Body of pancreas (tissue), 4 donors: ENCODE data around the gene EML6. TPM values are rescaled to one million over a fixed set of nuclear protein-coding genes. Genes with fewer than 3 reads are reported as not detected.

Experiments used
- ATAC-seq: fragments of 150-250 bp; one replicate; pipeline ENCODE4 v1.9.1; 2016
- DNase-seq, 4 donors: peaks; one replicate each; pipeline ENCODE4 v3.0.0-alpha.2; 2019
- H3K27ac ChIP-seq, 4 donors: fragments of 200-600 bp; sonication (generic); 1 replicate in 3 of 4; 2 replicates in 1 of 4; pipeline versions ENCODE4 v1.5.1 to v1.6.1; 2016 to 2019; ENCODE audit warnings: mild to moderate bottlenecking in 1 of 4, mixed read lengths in 1 of 4, moderate library complexity in 1 of 4
- H3K27me3 ChIP-seq, 2 donors: fragments of 200-600 bp; sonication (generic); one replicate each; pipeline ENCODE4 v1.6.0; 2016; ENCODE audit warnings: mild to moderate bottlenecking in 1 of 2
- H3K36me3 ChIP-seq, 2 donors: fragments of 200-600 bp; sonication (generic); replicated peaks in 1 of 2; 2 replicates each; pipeline ENCODE4 v1.5.1; 2016; ENCODE audit warnings: low read depth in 2 of 2; ENCODE audit not compliant: insufficient read depth in 1 of 2
- H3K4me1 ChIP-seq: fragments of 200-600 bp; sonication (generic); one replicate; pipeline ENCODE4 v1.6.0; 2016
- H3K4me3 ChIP-seq, 2 donors: fragments of 200-600 bp; sonication (generic); 1 replicate in 1 of 2; 2 replicates in 1 of 2; pipeline ENCODE4 v1.5.1; 2016 to 2019
- H3K9me3 ChIP-seq, 3 donors: fragments of 200-600 bp; sonication (generic); 1 replicate in 2 of 3; 2 replicates in 1 of 3; pipeline ENCODE4 v1.5.1; 2016
- CTCF ChIP-seq, 7 experiments: fragments of 450-650 bp in 4 of 7; fragments of 200-600 bp in 3 of 7; sonication (generic) in 3 of 7; IDR thresholded peaks; one replicate each; pipeline ENCODE4 v1.5.1; 2016 to 2019; ENCODE audit warnings: antibody characterized with exemption in 7 of 7
- POLR2A ChIP-seq, 3 donors: fragments of 450-650 bp; IDR thresholded peaks; one replicate each; pipeline ENCODE4 v1.6.1; 2016; ENCODE audit warnings: antibody characterized with exemption in 3 of 3, mild to moderate bottlenecking in 2 of 3
- WGBS, 2 donors: methylation state at CpG; one replicate each; pipeline ENCODE4 v1.1.5; 2017; 5-methylcytosine and 5-hydroxymethylcytosine counted together
- intact Hi-C: fragments of 100-400 bp; cut with DNase I; formaldehyde crosslinking; loops from one replicate; pipeline ENCODE4 v1.15.1; 2023
- total RNA-seq, 2 donors: library from RNA; depleted of rRNA; stranded (reverse); fragments of >200 nt; gene quantifications; one replicate each; pipeline ENCODE4 v1.1.0, GENCODE V29; 2016

Gene EML6
- total RNA-seq, 2 donors from 2014 or later: 2.3 to 2.6 TPM

GRCh38 chr2:54845514-54845913, 122.1 kb downstream of the EML6 start:
- Histone ChIP-seq H3K4me3 (no peak overlapping the region), H3K36me3 (no peaks in the 10 kb centered on the region), H3K9me3 (no peaks in the 10 kb centered on the region), H3K27ac (no peak overlapping the region), H3K27me3 (no peaks in the 10 kb centered on the region), H3K4me1 (no peaks in the 10 kb centered on the region)
- ATAC-seq (no peak), DNase-seq (no peak)
- 61 to 67% methylated on average over 2 of the region's 2 CpGs for WGBS, 2 donors
- intact Hi-C loops: no loop called here
- TF ChIP-seq POLR2A (IDR thresholded peaks at IDR 0.05): no peak
- TF ChIP-seq CTCF (IDR thresholded peaks at IDR 0.05): no peak

- WGBS, 2 donors: 89 to 90% methylated on average over 8 of the region's 8 CpGs
- Histone ChIP-seq H3K27ac (no peak overlapping the region), H3K4me3 (no peak overlapping the region), H3K9me3 (no peaks in the 10 kb centered on the region), H3K36me3 (no peaks in the 10 kb centered on the region), H3K27me3 (no peaks in the 10 kb centered on the region), H3K4me1 (no peaks in the 10 kb centered on the region)
- ATAC-seq (no peak), DNase-seq (no peak)
- TF ChIP-seq CTCF (IDR thresholded peaks at IDR 0.05) (no peak), POLR2A (IDR thresholded peaks at IDR 0.05) (no peak)
- intact Hi-C loops: no loop called here
Measured at GRCh38 chr2:54850171-54851122, 127.0 kb downstream of the EML6 start.

DNA sequence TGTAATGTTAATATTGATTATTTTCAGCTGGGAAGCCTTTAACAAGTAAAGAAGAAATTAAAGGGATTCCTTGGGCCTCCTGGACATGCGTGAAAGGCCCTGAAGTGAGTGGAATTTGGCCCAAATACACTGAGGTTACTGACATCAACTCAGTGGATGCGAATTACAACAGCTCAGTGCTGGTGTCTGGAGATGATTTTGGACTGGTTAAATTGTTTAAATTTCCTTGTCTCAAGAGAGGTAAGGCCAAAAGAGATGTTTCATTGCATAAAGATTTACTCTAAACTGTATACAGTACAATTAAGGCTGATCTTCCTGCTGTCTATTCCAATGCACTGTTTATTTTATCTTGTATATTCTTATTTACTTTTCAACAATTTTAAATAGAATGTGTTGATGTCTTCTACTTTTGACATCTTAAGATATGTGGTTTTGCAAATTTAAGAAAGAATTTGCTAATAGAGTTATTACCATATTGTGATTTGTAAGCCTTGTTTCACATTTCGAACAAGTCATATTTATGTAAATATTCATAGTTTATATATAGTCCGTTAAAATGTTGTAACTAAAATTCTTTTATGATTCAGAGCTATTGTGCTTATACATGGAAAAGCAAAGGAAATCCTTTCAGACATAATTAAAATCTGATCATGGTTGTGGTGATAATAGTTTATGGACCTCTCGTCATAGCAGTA, 130.3 kb downstream of the EML6 start:
- no peaks in the 10 kb centered on the region for H3K36me3 ChIP-seq
- H3K4me1 ChIP-seq: no peaks in the 10 kb centered on the region
- intact Hi-C loops: no loop called here
- DNase-seq (no peak), ATAC-seq (no peak)
- H3K27ac ChIP-seq: no peak overlapping the region
- WGBS, 2 donors: 93 to 94% methylated on average over 5 of the region's 5 CpGs
- TF ChIP-seq CTCF (IDR thresholded peaks at IDR 0.05) (no peak), POLR2A (IDR thresholded peaks at IDR 0.05) (no peak)
- no peak overlapping the region for H3K4me3 ChIP-seq
- H3K9me3 ChIP-seq: no peaks in the 10 kb centered on the region
- no peaks in the 10 kb centered on the region for H3K27me3 ChIP-seq

- no peaks in the 10 kb centered on the region for H3K4me1 ChIP-seq
- H3K4me3 ChIP-seq: no peak overlapping the region
- intact Hi-C loops: no loop called here
- H3K9me3 ChIP-seq: no peaks in the 10 kb centered on the region
- TF ChIP-seq CTCF (IDR thresholded peaks at IDR 0.05) (no peak), POLR2A (IDR thresholded peaks at IDR 0.05) (no peak)
- H3K36me3 ChIP-seq: no peaks in the 10 kb centered on the region
- ATAC-seq (no peak), DNase-seq (no peak)
- no peaks in the 10 kb centered on the region for H3K27me3 ChIP-seq
- H3K27ac ChIP-seq: no peak overlapping the region
- 87 to 90% methylated on average over 2 of the region's 2 CpGs for WGBS, 2 donors
Measured at GRCh38 chr2:54855434-54855833, 132.0 kb downstream of the EML6 start.
